K562 (cell line): ENCODE measurements around the gene ITGB5. TPM values are rescaled to one million over a fixed set of nuclear protein-coding genes. Genes with fewer than 3 reads are reported as not detected.

Source experiments
- ATAC-seq: fragments of 200-7000 bp; cut with Tn5 transposase; 3 replicates; pipeline ENCODE4 v1.9.1; 2020; ENCODE audit warnings: moderate library complexity
- BruUV-seq: library from RNA; stranded (reverse); fragments of 400-500 nt; replicated peaks from 2 replicates; lab custom pipeline; 2021; lab: Mats Ljungman, UMichigan
- CTCF ChIA-PET: fragments of 300-600 bp; formaldehyde crosslinking; extraction: SDS; loops from one replicate; lab custom pipeline; 2021; ENCODE audit warnings: low intra/inter-chr PET ratio; lab: Yijun Ruan, JAX
- POLR2A ChIA-PET: fragments of 300-600, 350-650 bp; sonication (Branson Sonifier 250); formaldehyde crosslinking; extraction: SDS; loops from one replicate; lab custom pipeline; 2021; ENCODE audit warnings: antibody characterized with exemption, inconsistent platforms; lab: Yijun Ruan, JAX
- DNase-seq, 4 experiments: peaks; one replicate each; pipeline versions ENCODE4 v3.0.0 to v3.0.0-alpha.2; 2011 to 2018; ENCODE audit warnings: low spot score in 3 of 4, mixed read lengths in 3 of 4; ENCODE audit errors: extremely low read depth in 1 of 4
- FAIRE-seq: peaks from 2 replicates; lab custom pipeline; 2011; peaks lifted over from hg19 to GRCh38; lab: Jason Lieb, UNC
- H2AFZ ChIP-seq: 2 replicates; pipeline ENCODE4 v1.6.0; 2011; ENCODE audit warnings: low read depth, low read length, control low read depth, inconsistent platforms
- H3K27ac ChIP-seq: fragments of 200-600 bp; 3 replicates; pipeline ENCODE4 v1.8.0; 2011; ENCODE audit warnings: low read depth, mild to moderate bottlenecking, control low read depth, inconsistent platforms, low read length, moderate library complexity, mixed read lengths; ENCODE audit errors: extremely low read depth
- H3K27me3 ChIP-seq, 2 experiments: fragments of 300-600 bp in 1 of 2; 2 replicates in 1 of 2; 3 replicates in 1 of 2; pipeline versions ENCODE4 v1.6.0 to v1.8.0; 2011; ENCODE audit warnings: inconsistent platforms in 2 of 2, low read length in 2 of 2, mild to moderate bottlenecking in 1 of 2, mixed read lengths in 1 of 2, moderate library complexity in 1 of 2; ENCODE audit not compliant: control insufficient read depth in 2 of 2, insufficient read depth in 2 of 2
- H3K36me3 ChIP-seq: fragments of 300-600 bp; 3 replicates; pipeline ENCODE4 v1.8.0; 2011; ENCODE audit warnings: mild to moderate bottlenecking, low read length, inconsistent platforms; ENCODE audit not compliant: control insufficient read depth, insufficient read depth
- H3K4me1 ChIP-seq, 2 experiments: fragments of 200-600 bp in 1 of 2; replicated peaks in 1 of 2; 2 replicates in 1 of 2; 3 replicates in 1 of 2; pipeline versions ENCODE4 v1.5.1 to v1.8.0; 2011; ENCODE audit warnings: inconsistent platforms in 2 of 2, low read length in 2 of 2, mild to moderate bottlenecking in 1 of 2, mixed read lengths in 1 of 2, moderate library complexity in 1 of 2; ENCODE audit not compliant: control insufficient read depth in 2 of 2, insufficient read depth in 2 of 2
- H3K4me2 ChIP-seq: 2 replicates; pipeline ENCODE4 v1.6.1; 2011; ENCODE audit warnings: low read length, control low read depth, inconsistent platforms, mixed read lengths; ENCODE audit not compliant: insufficient read depth
- H3K4me3 ChIP-seq: fragments of 200-600 bp; sonication (generic), shearing (Covaris generic); 2 replicates; pipeline ENCODE4 v1.5.1; 2016; ENCODE audit warnings: control low read depth, inconsistent platforms
- H3K79me2 ChIP-seq: fragments of 200-600 bp; 3 replicates; pipeline ENCODE4 v1.8.0; 2011; ENCODE audit warnings: low read length, inconsistent platforms; ENCODE audit not compliant: control insufficient read depth, insufficient read depth
- H3K9ac ChIP-seq, 2 experiments: 2 replicates each; pipeline versions ENCODE4 v1.6.0 to v1.6.1; 2011; ENCODE audit warnings: low read depth in 2 of 2, low read length in 2 of 2, control low read depth in 1 of 2, inconsistent platforms in 1 of 2, mild to moderate bottlenecking in 1 of 2, mixed read lengths in 1 of 2; ENCODE audit not compliant: insufficient read depth in 1 of 2
- H3K9me1 ChIP-seq: one replicate; pipeline ENCODE4 v1.6.0; 2011; ENCODE audit warnings: inconsistent platforms, mild to moderate bottlenecking, low read length, moderate library complexity; ENCODE audit not compliant: control insufficient read depth, insufficient read depth
- H3K9me3 ChIP-seq: replicated peaks from 2 replicates; pipeline ENCODE4 v1.5.1; 2011; ENCODE audit warnings: low read depth, low read length, inconsistent platforms; ENCODE audit not compliant: control insufficient read depth, insufficient read depth
- H4K20me1 ChIP-seq: replicated peaks from 2 replicates; pipeline ENCODE4 v1.6.1; 2011; ENCODE audit warnings: low read length, inconsistent platforms, mixed read lengths; ENCODE audit not compliant: control insufficient read depth, insufficient read depth
- CTCF ChIP-seq, 3 experiments: IDR thresholded peaks in 2 of 3; conservative IDR thresholded peaks in 1 of 3; 2 replicates each; pipeline ENCODE4 v1.5.1; 2011 to 2012; ENCODE audit warnings: low read length in 3 of 3, mild to moderate bottlenecking in 3 of 3, control low read depth in 2 of 3, improper control_type of control experiment in 1 of 3, inconsistent platforms in 1 of 3, low read depth in 1 of 3, mixed read lengths in 1 of 3, moderate library complexity in 1 of 3; ENCODE audit not compliant: insufficient read depth in 2 of 3
- ELF2 ChIP-seq: fragments of 250-450 bp; sonication (Bioruptor Pico); IDR thresholded peaks from 2 replicates; pipeline ENCODE4 v1.5.0; 2021; ENCODE audit warnings: mild to moderate bottlenecking
- IRF1 ChIP-seq: sonication (generic); formaldehyde crosslinking; IDR thresholded peaks from 2 replicates; pipeline ENCODE4 v1.8.0; 2022; ENCODE audit warnings: missing genetic modification reagents, mild to moderate bottlenecking, borderline replicate concordance
- KLF10 ChIP-seq: fragments of 250-450 bp; sonication (Bioruptor Pico); IDR thresholded peaks from 2 replicates; pipeline ENCODE4 v1.6.1; 2021; ENCODE audit warnings: matching md5 sums
- MEIS2 ChIP-seq: fragments of 450-650 bp; IDR thresholded peaks from 2 replicates; pipeline ENCODE4 v1.6.1; 2014; ENCODE audit warnings: mild to moderate bottlenecking; ENCODE audit not compliant: partially characterized antibody
- SETDB1 ChIP-seq: IDR thresholded peaks from one replicate; pipeline ENCODE4 v1.6.1; 2012; ENCODE audit warnings: low read length, control low read depth, inconsistent platforms
- SMC3 ChIP-seq: conservative IDR thresholded peaks from 2 replicates; pipeline ENCODE4 v1.6.1; 2011; ENCODE audit warnings: low read depth, low read length, improper control_type of control experiment; ENCODE audit not compliant: insufficient read depth
- WGBS: fragments of 100-300 bp; shearing (Covaris generic); methylation state at CpG from one replicate; pipeline ENCODE4 v1.1.6; 2016; ENCODE audit warnings: low coverage, mixed read lengths; ENCODE audit not compliant: insufficient coverage; ENCODE audit errors: missing lambda C conversion rate; 5-methylcytosine and 5-hydroxymethylcytosine counted together
- in situ Hi-C: fragments of 300-500 bp; cut with MboI; formaldehyde crosslinking; loops from 4 replicates; pipeline ENCODE4 v1.15.0; 2018; ENCODE audit warnings: inconsistent platforms, mixed read lengths
- intact Hi-C: fragments of 100-400 bp; cut with micrococcal nuclease; formaldehyde crosslinking; loops from 2 replicates; pipeline ENCODE4 v1.14.2; 2022
- polyA plus RNA-seq, 8 experiments: library from polyadenylated mRNA; depleted of rRNA in 4 of 8; stranded (reverse) in 5 of 8; unstranded in 3 of 8; fragments of >200 nt; fragmentation: Nextera tagmentation in 2 of 8; fragmentation: Illumina TruSeq in 1 of 8; extraction: Ambion mirVana in 2 of 8; extraction: Trizol in 1 of 8; gene quantifications; 2 replicates each; pipeline versions ENCODE4 v1.2.1 to v1.2.3, GENCODE V29; 2011 to 2014; ENCODE audit warnings: inconsistent platforms in 1 of 8, missing spikeins in 1 of 8
- total RNA-seq, 7 experiments: library from RNA; depleted of rRNA in 6 of 7; stranded (reverse); fragments of >200 nt in 6 of 7; fragmentation: Illumina TruSeq in 2 of 7; extraction: Trizol in 2 of 7; gene quantifications; 2 replicates each; pipeline versions ENCODE4 v1.2.1 to v1.2.3, GENCODE V29; 2011 to 2021; ENCODE audit warnings: low replicate concordance in 1 of 7

ITGB5 gene
- total and polyA plus RNA-seq, 9 of the 15 experiments (the other 6 are each of a cell fraction or from before 2014, with no cell fraction given): 1.7 to 46.8 (median 9.9) TPM

GRCh38 chr3:124924741-124925140 lies 37.6 kb upstream of the ITGB5 start:
- in situ Hi-C loops: loop anchor here (10.0 kb wide), 1 partner anchor 660 kb away; no protein-coding TSS in a partner anchor
- CTCF ChIA-PET: no interaction called here
- H3K36me3 ChIP-seq: no peaks in the 10 kb centered on the region

GRCh38 chr3:124923833-124924232 lies 36.7 kb upstream of the ITGB5 start:
- no TSS peak for BruUV-seq
- no peak for ATAC-seq

More at GRCh38 chr3:124924741-124925140, 37.6 kb upstream of the ITGB5 start:
- POLR2A ChIA-PET: no interaction called here
- Histone ChIP-seq H3K9me1 (no peaks in the 10 kb centered on the region), H3K4me1 (no peaks in the 10 kb centered on the region), H4K20me1 (no peaks in the 10 kb centered on the region), H3K9me3 (no peaks in the 10 kb centered on the region), H3K79me2 (no peaks in the 10 kb centered on the region), H3K27me3 (no peaks in the 10 kb centered on the region), H2AFZ (no peak overlapping the region), H3K27ac (no peak overlapping the region), H3K9ac (no peak overlapping the region), H3K4me3 (no peak overlapping the region), H3K4me2 (no peak overlapping the region)
- ATAC-seq: no peak
- no TSS peak for BruUV-seq
- TF ChIP-seq MEIS2 (no peak), IRF1 (CRISPR knock-in tag) (no peak), SMC3 (no peak), ELF2 (CRISPR knock-in tag) (no peak)
- no peak for FAIRE-seq
- DNase-seq: no peak
- WGBS: 7% methylated on average over 2 of the region's 2 CpGs
- intact Hi-C loops: loop anchor here (5.0 kb wide), 2 partner anchors 63 to 238 kb away; no protein-coding TSS in a partner anchor

More at GRCh38 chr3:124923833-124924232, 36.7 kb upstream of the ITGB5 start:
- H3K4me1 ChIP-seq: no peaks in the 10 kb centered on the region
- CTCF ChIA-PET: no interaction called here
- in situ Hi-C loops: loop anchor here (10.0 kb wide), 1 partner anchor 661 kb away; no protein-coding TSS in a partner anchor
- no peaks in the 10 kb centered on the region for H3K36me3 ChIP-seq
- intact Hi-C loops: no loop called here
- no peak overlapping the region for H3K4me2 ChIP-seq
- TF ChIP-seq KLF10 (CRISPR knock-in tag) (no peak), SETDB1 (no peak), CTCF (IDR thresholded peaks at IDR 0.05 in 2 of 3, conservative IDR thresholded peaks at IDR 0.05 in 1 of 3; ENCODE audit: insufficient read depth in 2 of 3, low read depth in 1 of 3, low read length in 3 of 3) (peak in 1 of 3 experiments; percentile 19; a peak in 1 of 6 replicates)
- peak in 2 of 4 experiments; percentile 14 to 16 for DNase-seq
- H3K9me1 ChIP-seq: no peaks in the 10 kb centered on the region
- no peaks in the 10 kb centered on the region for H3K27me3 ChIP-seq
- FAIRE-seq: no peak
- H3K27ac ChIP-seq: no peak overlapping the region
- no peaks in the 10 kb centered on the region for H3K9me3 ChIP-seq
- H3K9ac ChIP-seq: no peak overlapping the region
- POLR2A ChIA-PET: no interaction called here
- H4K20me1 ChIP-seq: no peaks in the 10 kb centered on the region; the same call in 1 of the 2 replicates
- H3K4me3 ChIP-seq: no peak overlapping the region
- no peaks in the 10 kb centered on the region for H3K79me2 ChIP-seq
- no peak overlapping the region for H2AFZ ChIP-seq
